Activated CD4-positive, alpha-beta T cell treated with anti-CD3 and anti-CD28 coated beads, Interleukin-2, amount 50 U/mL, for 4 hours (primary cell): ENCODE data around the gene KIT.

Experiments
- DNase-seq, 2 experiments: peaks; one replicate each; pipeline ENCODE4 v3.0.0-alpha.2; 2020

The KIT gene

GRCh38 chr4:54708339-54709279 lies 50.9 kb downstream of the KIT start:
- no peak for DNase-seq

GRCh38 chr4:54709400-54709799 lies 51.6 kb downstream of the KIT start:
- DNase-seq: no peak

GRCh38 chr4:54712206-54712605 lies 54.4 kb downstream of the KIT start:
- no peak for DNase-seq

- no peak for DNase-seq
Measured at GRCh38 chr4:54714631-54715030, 56.9 kb downstream of the KIT start.

GRCh38 chr4:54716478-54717065 lies 58.8 kb downstream of the KIT start:
- no peak for DNase-seq

- no peak for DNase-seq
Measured at GRCh38 chr4:54717694-54718093, 59.9 kb downstream of the KIT start.

GRCh38 chr4:54719378-54719777 lies 61.6 kb downstream of the KIT start:
- no peak for DNase-seq

GRCh38 chr4:54723220-54723619 lies 65.5 kb downstream of the KIT start:
- no peak for DNase-seq

- DNase-seq: no peak
Measured at GRCh38 chr4:54723820-54724219, 66.1 kb downstream of the KIT start.

GRCh38 chr4:54726907-54727306 lies 69.2 kb downstream of the KIT start:
- no peak for DNase-seq

GRCh38 chr4:54727346-54727745 lies 69.6 kb downstream of the KIT start:
- DNase-seq: no peak

GRCh38 chr4:54728368-54728767 lies 70.6 kb downstream of the KIT start:
- no peak for DNase-seq

GRCh38 chr4:54729256-54729655 lies 71.5 kb downstream of the KIT start:
- no peak for DNase-seq

- DNase-seq: no peak
Measured at GRCh38 chr4:54730581-54730980, 72.8 kb downstream of the KIT start.

GRCh38 chr4:54731552-54731951 lies 73.8 kb downstream of the KIT start:
- DNase-seq: no peak

- no peak for DNase-seq
Measured at GRCh38 chr4:54731976-54732375, 74.2 kb downstream of the KIT start.

- DNase-seq: no peak
Measured at GRCh38 chr4:54737421-54737820, 79.7 kb downstream of the KIT start.

GRCh38 chr4:54741202-54741601 lies 83.4 kb downstream of the KIT start:
- DNase-seq: no peak

- no peak for DNase-seq
Measured at GRCh38 chr4:54742636-54743399, 85.1 kb downstream of the KIT start.

- no peak for DNase-seq
Measured at GRCh38 chr4:54743562-54743961, 85.8 kb downstream of the KIT start.

GRCh38 chr4:54744487-54744886 lies 86.7 kb downstream of the KIT start:
- no peak for DNase-seq

GRCh38 chr4:54745031-54745770 lies 87.4 kb downstream of the KIT start:
- DNase-seq: no peak

- DNase-seq: no peak
Measured at GRCh38 chr4:54746218-54746617, 88.5 kb downstream of the KIT start.
